Suppressor macrophage treated with lipopolysaccharide for 4 hours (primary cell): ENCODE data around the gene PKP3.
"Not testable (repeated sequence)": the region's sequence is repeated elsewhere in the genome, so short reads cannot be mapped to it uniquely, and the experiment has no call there.

Experiments used
- DNase-seq: peaks from one replicate; pipeline ENCODE4 v3.0.0-alpha.2; 2020

The PKP3 gene

GRCh38 chr11:394034-394857 lies at the start of gene PKP3:
Gene PKP3, plus strand, starts transcription at chr11:394209. Its CDS starts 84 bp downstream, at chr11:394293.
- no peak for DNase-seq

- DNase-seq, result no peak
These were observed 49.0 kb upstream of the PKP3 start for GRCh38 chr11:344836-345578.

- no peak for DNase-seq
These were observed 47.5 kb upstream of the PKP3 start for GRCh38 chr11:346529-346928.

- DNase-seq, result not testable (repeated sequence)
These were observed 44.6 kb upstream of the PKP3 start for GRCh38 chr11:349270-349954.

GRCh38 chr11:350033-350722 lies 43.8 kb upstream of the PKP3 start:
- DNase-seq, result not testable (repeated sequence)

- DNase-seq, result peak; percentile 82
These were observed 43.2 kb upstream of the PKP3 start for GRCh38 chr11:350723-351255.

- no peak for DNase-seq
These were observed 42.6 kb upstream of the PKP3 start for GRCh38 chr11:351411-351810.

- DNase-seq, result no peak
These were observed 41.5 kb upstream of the PKP3 start for GRCh38 chr11:352456-353031.

- no peak for DNase-seq
These were observed 40.7 kb upstream of the PKP3 start for GRCh38 chr11:353179-353873.

GRCh38 chr11:355581-356458 lies 38.2 kb upstream of the PKP3 start:
- DNase-seq, result peak; percentile 93

GRCh38 chr11:356610-357009 lies 37.4 kb upstream of the PKP3 start:
- DNase-seq, result no peak

- no peak for DNase-seq
These were observed 36.4 kb upstream of the PKP3 start for GRCh38 chr11:357582-357981.

GRCh38 chr11:358129-358800 lies 35.7 kb upstream of the PKP3 start:
- DNase-seq, result no peak

- DNase-seq, result no peak
These were observed 34.8 kb upstream of the PKP3 start for GRCh38 chr11:359181-359714.

GRCh38 chr11:360326-361280 lies 33.4 kb upstream of the PKP3 start:
- no peak for DNase-seq

GRCh38 chr11:362642-363442 lies 31.2 kb upstream of the PKP3 start:
- DNase-seq, result no peak

- DNase-seq, result not testable (repeated sequence)
These were observed 30.6 kb upstream of the PKP3 start for GRCh38 chr11:363443-363805.
